ENCODE data around the gene COPG1. TPM values are rescaled to one million over a fixed set of nuclear protein-coding genes. Genes with fewer than 3 reads are reported as not detected.

The COPG1 gene
- total and polyA plus RNA-seq, 4 donors = 49.8 to 177 (median 87.0) TPM

DNA sequence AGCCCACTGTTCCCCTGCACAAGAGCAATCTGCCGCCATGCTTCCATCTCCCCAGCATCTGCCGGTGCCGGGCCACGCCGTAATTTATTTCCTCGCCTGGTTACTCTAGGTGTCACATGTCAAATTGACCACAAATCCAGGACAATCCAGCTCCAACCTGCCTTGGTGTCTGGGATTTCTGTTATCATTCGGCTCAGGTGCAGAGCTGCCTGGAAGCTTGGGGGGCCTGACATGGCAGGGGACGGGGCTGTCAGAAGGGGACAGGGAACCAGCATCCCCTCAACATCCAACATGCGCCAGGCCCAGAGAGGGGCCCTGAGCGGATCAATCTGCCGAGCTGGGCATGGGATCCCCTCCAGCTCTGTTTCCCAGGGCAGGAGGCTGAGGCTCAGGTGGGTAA, 77.2 kb downstream of the COPG1 start (continued):
- TF ChIP-seq, protein P1, sequence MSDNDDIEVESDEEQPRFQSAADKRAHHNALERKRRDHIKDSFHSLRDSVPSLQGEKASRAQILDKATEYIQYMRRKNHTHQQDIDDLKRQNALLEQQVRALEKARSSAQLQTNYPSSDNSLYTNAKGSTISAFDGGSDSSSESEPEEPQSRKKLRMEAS (IDR thresholded peaks at IDR 0.05) = no peak
- TF ChIP-seq FOXA2 (IDR thresholded peaks at IDR 0.05) (no peak), TAF1 (conservative IDR thresholded peaks at IDR 0.05) (no peak)
- TF ChIP-seq, protein P2, sequence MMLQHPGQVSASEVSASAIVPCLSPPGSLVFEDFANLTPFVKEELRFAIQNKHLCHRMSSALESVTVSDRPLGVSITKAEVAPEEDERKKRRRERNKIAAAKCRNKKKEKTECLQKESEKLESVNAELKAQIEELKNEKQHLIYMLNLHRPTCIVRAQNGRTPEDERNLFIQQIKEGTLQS (IDR thresholded peaks at IDR 0.05) = no peak

Small RNA genes lying within 50 kb of the gene (small RNA-seq; reads per million reads assigned to genes)
- gene MIR6826 (not detected), gene RPS27P12 (not detected)

Other genes with a start within 250 kb of the COPG1 start
- 1 to 10 TPM in 1 of 2 donors, under 1 TPM in 1; 0.14 to 1.0 TPM for gene EFCC1, start 248.3 kb upstream of the COPG1 start, total RNA-seq
- under 1 TPM; 0.08 to 0.33 TPM for gene EFCC1, start 248.3 kb upstream of the COPG1 start, polyA plus RNA-seq
- gene GP9, start 188.8 kb upstream of the COPG1 start, total RNA-seq = 10 to 100 TPM in 1 of 2 donors, not detected in 1; 12.0 TPM
- under 1 TPM in 1 of 2 donors, not detected in 1; 0.16 TPM for gene GP9, start 188.8 kb upstream of the COPG1 start, polyA plus RNA-seq
- gene RAB43, start 127.8 kb upstream of the COPG1 start, total RNA-seq = 10 to 100 TPM; 20.7 to 58.1 TPM
- gene RAB43, start 127.8 kb upstream of the COPG1 start, polyA plus RNA-seq = 10 to 100 TPM; 13.4 to 32.4 TPM
- gene ISY1, start 88.5 kb upstream of the COPG1 start, total RNA-seq = 10 to 100 TPM in 1 of 2 donors, 1 to 10 TPM in 1; 6.4 to 12.3 TPM
- gene ISY1, start 88.5 kb upstream of the COPG1 start, polyA plus RNA-seq = 10 to 100 TPM in 1 of 2 donors, 1 to 10 TPM in 1; 8.7 to 13.2 TPM
- gene CNBP, start 65.7 kb upstream of the COPG1 start, total RNA-seq = 100 to 1,000 TPM; 162 to 245 TPM
- 100 to 1,000 TPM; 183 to 291 TPM for gene CNBP, start 65.7 kb upstream of the COPG1 start, polyA plus RNA-seq
- 10 to 100 TPM; 13.7 to 18.2 TPM for gene HMCES, start 29.3 kb downstream of the COPG1 start, total RNA-seq
- 10 to 100 TPM; 15.3 to 15.4 TPM for gene HMCES, start 29.3 kb downstream of the COPG1 start, polyA plus RNA-seq
- gene EFCAB12, start 179.0 kb downstream of the COPG1 start, total RNA-seq = under 1 TPM; 0.37 to 0.67 TPM
- gene EFCAB12, start 179.0 kb downstream of the COPG1 start, polyA plus RNA-seq = 1 to 10 TPM in 1 of 2 donors, under 1 TPM in 1; 0.62 to 2.4 TPM
- 10 to 100 TPM; 16.9 to 17.1 TPM for gene MBD4, start 190.3 kb downstream of the COPG1 start, total RNA-seq
- gene MBD4, start 190.3 kb downstream of the COPG1 start, polyA plus RNA-seq = 10 to 100 TPM; 17.4 to 24.8 TPM
- gene IFT122, start 190.6 kb downstream of the COPG1 start, total RNA-seq = 10 to 100 TPM; 14.9 to 25.8 TPM
- 1 to 10 TPM; 3.3 to 6.3 TPM for gene IFT122, start 190.6 kb downstream of the COPG1 start, polyA plus RNA-seq